ENCODE results near the gene FMO2. TPM values are rescaled to one million over a fixed set of nuclear protein-coding genes. Genes with fewer than 3 reads are reported as not detected.

Gene FMO2, protein sequence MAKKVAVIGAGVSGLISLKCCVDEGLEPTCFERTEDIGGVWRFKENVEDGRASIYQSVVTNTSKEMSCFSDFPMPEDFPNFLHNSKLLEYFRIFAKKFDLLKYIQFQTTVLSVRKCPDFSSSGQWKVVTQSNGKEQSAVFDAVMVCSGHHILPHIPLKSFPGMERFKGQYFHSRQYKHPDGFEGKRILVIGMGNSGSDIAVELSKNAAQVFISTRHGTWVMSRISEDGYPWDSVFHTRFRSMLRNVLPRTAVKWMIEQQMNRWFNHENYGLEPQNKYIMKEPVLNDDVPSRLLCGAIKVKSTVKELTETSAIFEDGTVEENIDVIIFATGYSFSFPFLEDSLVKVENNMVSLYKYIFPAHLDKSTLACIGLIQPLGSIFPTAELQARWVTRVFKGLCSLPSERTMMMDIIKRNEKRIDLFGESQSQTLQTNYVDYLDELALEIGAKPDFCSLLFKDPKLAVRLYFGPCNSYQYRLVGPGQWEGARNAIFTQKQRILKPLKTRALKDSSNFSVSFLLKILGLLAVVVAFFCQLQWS
- 288 TPM for total RNA-seq
- long read RNA-seq, transcript FMO2-206 (2 exons, 717 nt): minor isoform, 6 of 304 reads
- long read RNA-seq, transcript FMO2-201 (9 exons, 3,851 nt): major isoform, 69 of 304 reads
- long read RNA-seq, partial matches to known transcripts: 56 of 304 reads
- long read RNA-seq, other reads (novel, unspliced or antisense): 173 of 304 reads

DNA sequence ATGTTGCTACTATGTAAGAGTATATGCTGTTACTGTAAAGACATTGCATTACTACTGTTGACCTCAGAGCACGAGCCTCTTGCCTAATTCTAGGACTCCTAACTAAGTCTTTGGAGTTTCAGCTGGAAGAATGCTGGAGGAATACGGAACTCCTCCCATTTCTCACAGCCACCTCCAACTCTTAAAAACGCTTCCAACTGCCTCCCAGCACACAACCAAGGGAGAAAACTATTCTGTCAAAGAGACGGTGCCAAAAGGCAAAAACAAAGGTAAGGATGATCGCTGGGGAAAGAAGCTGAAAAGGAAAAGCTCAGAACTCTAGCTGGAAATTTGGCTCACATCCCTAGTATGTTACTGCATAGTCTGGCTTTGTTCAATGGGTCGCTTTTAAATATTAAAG lies at the start of gene FMO2:
Gene FMO2, plus strand, starts transcription at position 210 of the 400 bp plus-strand sequence. CDS start 414 bp downstream, outside the sequence.
- intact Hi-C loops (cut with DNase I): no loop called here
- ATAC-seq (peak; percentile 32 to 36), DNase-seq (no peak)
- peak within 1 kb of the TSS; percentile 53 for H3K4me3 ChIP-seq
- no peaks in the 10 kb centered on the region for H3K9me3 ChIP-seq
- no peaks in the 10 kb centered on the region for H3K36me3 ChIP-seq
- TF ChIP-seq, protein P1, sequence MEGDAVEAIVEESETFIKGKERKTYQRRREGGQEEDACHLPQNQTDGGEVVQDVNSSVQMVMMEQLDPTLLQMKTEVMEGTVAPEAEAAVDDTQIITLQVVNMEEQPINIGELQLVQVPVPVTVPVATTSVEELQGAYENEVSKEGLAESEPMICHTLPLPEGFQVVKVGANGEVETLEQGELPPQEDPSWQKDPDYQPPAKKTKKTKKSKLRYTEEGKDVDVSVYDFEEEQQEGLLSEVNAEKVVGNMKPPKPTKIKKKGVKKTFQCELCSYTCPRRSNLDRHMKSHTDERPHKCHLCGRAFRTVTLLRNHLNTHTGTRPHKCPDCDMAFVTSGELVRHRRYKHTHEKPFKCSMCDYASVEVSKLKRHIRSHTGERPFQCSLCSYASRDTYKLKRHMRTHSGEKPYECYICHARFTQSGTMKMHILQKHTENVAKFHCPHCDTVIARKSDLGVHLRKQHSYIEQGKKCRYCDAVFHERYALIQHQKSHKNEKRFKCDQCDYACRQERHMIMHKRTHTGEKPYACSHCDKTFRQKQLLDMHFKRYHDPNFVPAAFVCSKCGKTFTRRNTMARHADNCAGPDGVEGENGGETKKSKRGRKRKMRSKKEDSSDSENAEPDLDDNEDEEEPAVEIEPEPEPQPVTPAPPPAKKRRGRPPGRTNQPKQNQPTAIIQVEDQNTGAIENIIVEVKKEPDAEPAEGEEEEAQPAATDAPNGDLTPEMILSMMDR (IDR thresholded peaks at IDR 0.05): no peak
- no peaks in the 10 kb centered on the region for H3K4me1 ChIP-seq
- H3K27ac ChIP-seq: peak within 1 kb of the TSS; percentile 81
- H3K27me3 ChIP-seq (ENCODE audit: low read depth): no peaks in the 10 kb centered on the region

DNA sequence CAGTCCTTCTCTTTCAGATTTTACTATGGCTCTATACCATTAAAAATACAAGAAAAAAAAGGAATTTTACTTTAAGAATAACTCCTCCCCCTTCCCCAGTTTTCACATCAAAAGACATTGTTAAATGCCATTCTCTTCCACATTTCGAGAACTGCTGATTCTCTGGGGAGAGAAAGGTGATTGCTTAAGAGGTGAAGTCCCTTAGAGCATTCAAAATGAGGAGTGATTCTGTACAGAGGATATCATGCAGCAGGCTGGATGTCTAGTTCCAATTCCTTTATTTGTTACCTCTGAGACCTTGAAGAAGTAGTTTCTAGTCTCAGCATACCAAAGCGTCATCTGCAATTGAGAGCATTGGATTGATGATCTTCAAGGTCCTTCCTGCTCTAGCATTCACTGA lies 47.5 kb upstream of the FMO2 start:
- TF ChIP-seq, protein P1 (IDR thresholded peaks at IDR 0.05): no peak
- intact Hi-C loops (cut with DNase I): no loop called here
- no peak overlapping the region for H3K27ac ChIP-seq

DNA sequence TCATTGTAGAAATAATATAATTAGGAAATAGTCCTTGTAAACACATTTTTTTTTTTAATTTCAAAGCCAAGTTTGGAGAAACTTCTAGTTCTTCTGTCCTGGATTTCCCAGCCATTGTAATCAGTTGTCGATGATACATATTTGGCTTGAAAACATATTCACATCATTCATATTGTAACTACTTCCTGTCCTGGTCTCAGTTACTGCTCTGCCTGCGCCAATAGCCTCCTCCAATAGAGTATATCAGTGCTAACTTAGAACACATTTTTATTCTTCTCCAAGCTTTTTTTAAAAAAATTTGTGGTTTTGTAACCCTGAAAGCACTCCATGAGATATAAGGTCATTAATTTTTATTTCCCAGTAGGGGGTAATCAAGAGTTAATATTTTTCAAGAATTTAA lies 46.1 kb upstream of the FMO2 start:
- ATAC-seq (no peak), DNase-seq (no peak)
- Histone ChIP-seq H3K36me3 (no peaks in the 10 kb centered on the region), H3K4me3 (no peak overlapping the region), H3K27me3 (ENCODE audit: low read depth) (no peaks in the 10 kb centered on the region), H3K9me3 (no peaks in the 10 kb centered on the region), H3K4me1 (peaks cover 14% of the 10 kb centered on the region), H3K27ac (peak overlapping the region; percentile 8)
- intact Hi-C loops (cut with DNase I): no loop called here
- TF ChIP-seq, protein P1 (IDR thresholded peaks at IDR 0.05): no peak

More for the DNA sequence above, 47.5 kb upstream of the FMO2 start:
- no peaks in the 10 kb centered on the region for H3K36me3 ChIP-seq
- ATAC-seq (no peak), DNase-seq (no peak)
- H3K4me1 ChIP-seq: peaks cover 8% of the 10 kb centered on the region
- no peaks in the 10 kb centered on the region for H3K27me3 ChIP-seq (ENCODE audit: low read depth)
- no peaks in the 10 kb centered on the region for H3K9me3 ChIP-seq
- no peak overlapping the region for H3K4me3 ChIP-seq

DNA sequence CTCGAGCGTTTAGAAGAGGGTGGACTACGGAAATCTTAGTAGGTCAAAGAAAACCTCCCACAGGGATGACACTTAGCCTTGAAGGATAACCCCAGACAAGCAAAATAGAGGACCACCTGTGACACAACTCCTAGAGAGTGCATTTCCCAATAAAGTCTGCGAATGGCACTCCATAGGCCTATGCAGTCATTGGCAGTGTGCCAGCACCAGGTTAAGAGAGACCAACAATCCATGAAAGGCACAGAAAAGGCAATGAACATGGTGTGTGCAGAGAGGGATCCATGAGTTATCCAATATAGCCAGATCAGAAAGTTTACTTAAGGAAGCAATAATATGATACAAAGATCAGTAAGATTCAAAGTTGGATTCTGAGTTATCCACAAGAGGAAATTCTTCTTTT lies 45.2 kb upstream of the FMO2 start:
- Histone ChIP-seq H3K36me3 (no peaks in the 10 kb centered on the region), H3K27ac (peak overlapping the region; percentile 37), H3K4me1 (peaks cover 15% of the 10 kb centered on the region), H3K4me3 (no peak overlapping the region), H3K27me3 (ENCODE audit: low read depth) (no peaks in the 10 kb centered on the region), H3K9me3 (no peaks in the 10 kb centered on the region)
- TF ChIP-seq, protein P1 (IDR thresholded peaks at IDR 0.05): no peak
- no peak for DNase-seq
- intact Hi-C loops (cut with DNase I): no loop called here
- no peak for ATAC-seq

DNA sequence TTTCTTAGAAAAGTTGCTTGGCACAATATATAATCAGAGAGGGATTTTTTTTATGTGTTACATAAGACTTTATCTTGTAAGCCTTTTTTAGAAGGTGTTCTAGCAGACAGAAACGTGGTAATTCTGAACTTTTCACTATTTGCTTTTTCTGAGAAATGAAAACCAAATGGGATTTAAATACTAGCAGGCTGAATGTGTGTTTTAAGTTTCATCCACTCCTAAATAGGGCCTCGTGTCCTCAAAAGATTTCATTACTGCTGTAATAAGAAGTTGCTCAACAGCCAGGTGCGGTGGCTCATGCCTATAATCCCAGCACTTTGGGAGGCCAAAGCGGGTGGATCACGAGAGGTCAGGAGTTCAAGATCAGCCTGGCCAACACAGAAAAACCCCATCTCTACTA lies 44.7 kb upstream of the FMO2 start:
- TF ChIP-seq, protein P1 (IDR thresholded peaks at IDR 0.05): no peak
- Histone ChIP-seq H3K4me1 (peaks cover 15% of the 10 kb centered on the region), H3K4me3 (no peak overlapping the region), H3K36me3 (no peaks in the 10 kb centered on the region), H3K9me3 (no peaks in the 10 kb centered on the region), H3K27ac (peak overlapping the region; percentile 37), H3K27me3 (ENCODE audit: low read depth) (no peaks in the 10 kb centered on the region)
- intact Hi-C loops (cut with DNase I): no loop called here
- DNase-seq (no peak), ATAC-seq (no peak)

All from lower lobe of right lung (tissue), 2 donors.